ENCODE results near the gene CA10.

- TF ChIP-seq YY1 (IDR thresholded peaks at IDR 0.05; ENCODE audit: insufficient read depth, insufficient read length) (no peak), ZNF274 (IDR thresholded peaks at IDR 0.05; ENCODE audit: low read depth, low read length) (no peak)
Measured at GRCh38 chr17:51682115-51682514, 476.4 kb downstream of the CA10 start.
